Measurements from ENCODE around the gene ASIC2. TPM values are rescaled to one million over a fixed set of nuclear protein-coding genes. Genes with fewer than 3 reads are reported as not detected.
"Not testable (repeated sequence)": the region's sequence is repeated elsewhere in the genome, so short reads cannot be mapped to it uniquely, and the experiment has no call there.

Gene ASIC2
- total RNA-seq, 1 experiment from 2014 or later = 0.74 TPM

DNA sequence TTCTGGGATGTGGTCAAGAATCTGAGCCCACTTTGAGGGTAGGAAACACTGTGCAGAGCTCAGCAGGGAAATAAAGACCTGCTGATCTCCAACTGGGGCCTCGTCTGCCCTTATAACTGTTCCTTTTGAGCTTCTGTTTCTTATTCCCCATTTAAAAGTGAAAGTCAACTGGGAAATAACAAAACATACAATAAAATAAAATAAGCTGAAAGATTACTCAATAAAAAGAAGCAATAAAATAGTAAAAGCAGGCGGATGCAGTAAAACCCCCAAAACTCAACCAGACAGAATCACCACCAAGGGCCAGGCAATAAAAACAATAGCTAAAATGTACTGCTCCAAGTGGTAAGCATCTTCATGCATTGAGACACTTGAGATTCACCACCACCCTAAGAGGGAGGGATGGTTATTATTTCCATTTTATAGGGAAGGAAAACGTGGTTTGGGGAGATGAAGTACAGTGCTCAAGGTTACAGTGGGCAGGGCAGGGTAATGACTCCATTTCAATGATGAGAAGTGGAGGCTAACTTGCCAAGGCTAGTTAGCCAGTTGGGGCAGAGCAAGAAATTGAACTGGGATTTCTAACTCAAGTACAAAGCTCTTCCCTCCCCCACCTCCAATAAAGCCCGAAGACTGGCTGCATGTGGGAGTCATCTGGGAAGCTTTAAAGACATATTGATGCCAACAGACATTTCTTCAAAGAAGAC lies 307.9 kb downstream of the ASIC2 start:
- peak overlapping the region in 1 of 3 experiments; percentile 37; a peak in 1 of 7 replicates for H3K27ac Mint-ChIP-seq
- Histone ChIP-seq H3K9ac (ENCODE audit: extremely low read depth, insufficient read length, low read length) (no peak overlapping the region), H3K9me3 (ENCODE audit: control insufficient read depth, low read depth, low read length) (peaks cover 9% of the 10 kb centered on the region), H3K79me1 (ENCODE audit: insufficient read depth, low read depth, low read length, poor library complexity, severe bottlenecking) (no peaks in the 10 kb centered on the region), H4K5ac (ENCODE audit: insufficient read length, low read depth, low read length) (no peak overlapping the region), H4K20me1 (ENCODE audit: control insufficient read depth, insufficient read depth, insufficient read length) (no peaks in the 10 kb centered on the region), H3K4me2 (ENCODE audit: insufficient read depth, insufficient read length, low read length) (no peak overlapping the region), H2AFZ (ENCODE audit: low read length) (no peak overlapping the region), H3K27ac (ENCODE audit: insufficient read length, low read depth, low read length) (no peak overlapping the region), H3K23ac (ENCODE audit: insufficient read length, low read depth, low read length) (no peak overlapping the region), H3T11ph (ENCODE audit: low read length) (no peak overlapping the region), H2BK20ac (ENCODE audit: low read depth, low read length, poor library complexity, severe bottlenecking) (no peak overlapping the region), H2BK5ac (ENCODE audit: insufficient read length, low read length) (no peak overlapping the region), H3K14ac (ENCODE audit: insufficient read depth, low read length) (no peak overlapping the region), H3K23me2 (ENCODE audit: insufficient read length, low read depth, low read length, poor library complexity, severe bottlenecking) (no peaks in the 10 kb centered on the region), H3K56ac (ENCODE audit: insufficient read length, low read depth, low read length) (no peak overlapping the region), H2BK12ac (ENCODE audit: insufficient read length, low read depth, low read length) (no peak overlapping the region), H4K8ac (replicated peaks; ENCODE audit: insufficient read length, low read depth, low read length) (no peak overlapping the region), H3K4me1 (ENCODE audit: insufficient read depth, low read length) (no peaks in the 10 kb centered on the region), H2AK5ac (ENCODE audit: insufficient read length, low read length) (no peak overlapping the region), H3K79me2 (ENCODE audit: insufficient read depth, low read length) (no peaks in the 10 kb centered on the region), H2BK15ac (ENCODE audit: low read depth, low read length) (no peak overlapping the region), H3K4ac (ENCODE audit: low read depth, low read length) (no peak overlapping the region), H3K27me3 (ENCODE audit: insufficient read depth, low read length) (no peaks in the 10 kb centered on the region), H2BK120ac (ENCODE audit: low read depth, low read length, poor library complexity, severe bottlenecking) (no peak overlapping the region), H3K18ac (ENCODE audit: insufficient read length, low read depth, low read length) (no peak overlapping the region), H4K91ac (ENCODE audit: insufficient read length, low read depth, low read length) (no peak overlapping the region)
- H3K4me1 Mint-ChIP-seq = no peaks in the 10 kb centered on the region
- H3K27me3 Mint-ChIP-seq (ENCODE audit: low read depth) = peaks cover 11% of the 10 kb centered on the region
- WGBS (ENCODE audit: extremely low coverage, insufficient read length, low lambda C conversion rate) = no CpG with 5 or more reads among the region's 4 CpGs
- no peak overlapping the region for H3K4me3 Mint-ChIP-seq
- TF ChIP-seq, protein P1, sequence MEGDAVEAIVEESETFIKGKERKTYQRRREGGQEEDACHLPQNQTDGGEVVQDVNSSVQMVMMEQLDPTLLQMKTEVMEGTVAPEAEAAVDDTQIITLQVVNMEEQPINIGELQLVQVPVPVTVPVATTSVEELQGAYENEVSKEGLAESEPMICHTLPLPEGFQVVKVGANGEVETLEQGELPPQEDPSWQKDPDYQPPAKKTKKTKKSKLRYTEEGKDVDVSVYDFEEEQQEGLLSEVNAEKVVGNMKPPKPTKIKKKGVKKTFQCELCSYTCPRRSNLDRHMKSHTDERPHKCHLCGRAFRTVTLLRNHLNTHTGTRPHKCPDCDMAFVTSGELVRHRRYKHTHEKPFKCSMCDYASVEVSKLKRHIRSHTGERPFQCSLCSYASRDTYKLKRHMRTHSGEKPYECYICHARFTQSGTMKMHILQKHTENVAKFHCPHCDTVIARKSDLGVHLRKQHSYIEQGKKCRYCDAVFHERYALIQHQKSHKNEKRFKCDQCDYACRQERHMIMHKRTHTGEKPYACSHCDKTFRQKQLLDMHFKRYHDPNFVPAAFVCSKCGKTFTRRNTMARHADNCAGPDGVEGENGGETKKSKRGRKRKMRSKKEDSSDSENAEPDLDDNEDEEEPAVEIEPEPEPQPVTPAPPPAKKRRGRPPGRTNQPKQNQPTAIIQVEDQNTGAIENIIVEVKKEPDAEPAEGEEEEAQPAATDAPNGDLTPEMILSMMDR (conservative IDR thresholded peaks at IDR 0.05) = no peak
- no peak for DNase-seq
- peaks cover 44 to 49% of the 10 kb centered on the region in 2 experiments for H3K9me3 Mint-ChIP-seq
- H3K36me3 Mint-ChIP-seq (ENCODE audit: insufficient read depth in 1 of 3, low read depth in 3 of 3) = peaks cover 6 to 17% (median 8%) of the 10 kb centered on the region in 3 experiments; a peak in 5 of 7 replicates

DNA sequence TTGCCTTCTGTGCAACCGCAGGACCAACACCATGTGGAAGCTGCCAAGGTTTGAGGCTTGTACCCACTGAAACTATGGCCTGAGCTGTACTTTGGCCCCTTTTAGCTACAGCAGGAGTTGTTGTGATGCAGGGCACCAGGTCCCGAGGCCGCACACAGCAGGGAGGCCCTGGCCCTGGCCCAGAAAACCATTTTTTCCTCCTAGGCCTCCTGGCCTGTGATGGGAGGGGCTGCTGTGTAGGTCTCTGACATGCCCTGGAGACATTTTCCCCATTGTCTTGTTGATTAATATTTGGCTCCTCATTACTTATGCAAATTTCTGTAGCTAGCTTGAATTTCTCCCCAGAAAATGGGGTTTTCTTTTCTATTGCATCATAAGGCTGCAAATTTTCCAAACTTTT lies 311.5 kb downstream of the ASIC2 start:
- H2BK15ac ChIP-seq (ENCODE audit: low read depth, low read length); H3K9ac ChIP-seq (ENCODE audit: extremely low read depth, insufficient read length, low read length); H4K91ac ChIP-seq (ENCODE audit: insufficient read length, low read depth, low read length); H2AK5ac ChIP-seq (ENCODE audit: insufficient read length, low read length); H3K79me2 ChIP-seq (ENCODE audit: insufficient read depth, low read length); H3K4me3 Mint-ChIP-seq; H2BK5ac ChIP-seq (ENCODE audit: insufficient read length, low read length); DNase-seq; H2BK12ac ChIP-seq (ENCODE audit: insufficient read length, low read depth, low read length); H4K20me1 ChIP-seq (ENCODE audit: control insufficient read depth, insufficient read depth, insufficient read length); H3K14ac ChIP-seq (ENCODE audit: insufficient read depth, low read length); H3T11ph ChIP-seq (ENCODE audit: low read length); H3K27me3 ChIP-seq (ENCODE audit: insufficient read depth, low read length); H4K5ac ChIP-seq (ENCODE audit: insufficient read length, low read depth, low read length); H3K4ac ChIP-seq (ENCODE audit: low read depth, low read length); H2BK20ac ChIP-seq (ENCODE audit: low read depth, low read length, poor library complexity, severe bottlenecking); H3K56ac ChIP-seq (ENCODE audit: insufficient read length, low read depth, low read length); H3K27ac Mint-ChIP-seq; H3K23ac ChIP-seq (ENCODE audit: insufficient read length, low read depth, low read length); H3K9me3 ChIP-seq (ENCODE audit: control insufficient read depth, low read depth, low read length); H3K36me3 Mint-ChIP-seq (ENCODE audit: insufficient read depth in 1 of 3, low read depth in 3 of 3); H3K4me1 Mint-ChIP-seq; H3K23me2 ChIP-seq (ENCODE audit: insufficient read length, low read depth, low read length, poor library complexity, severe bottlenecking); H3K79me1 ChIP-seq (ENCODE audit: insufficient read depth, low read depth, low read length, poor library complexity, severe bottlenecking); H3K4me1 ChIP-seq (ENCODE audit: insufficient read depth, low read length); H3K4me2 ChIP-seq (ENCODE audit: insufficient read depth, insufficient read length, low read length); H4K8ac ChIP-seq (replicated peaks; ENCODE audit: insufficient read length, low read depth, low read length); H3K18ac ChIP-seq (ENCODE audit: insufficient read length, low read depth, low read length); H3K27ac ChIP-seq (ENCODE audit: insufficient read length, low read depth, low read length); H2AFZ ChIP-seq (ENCODE audit: low read length); H3K27me3 Mint-ChIP-seq (ENCODE audit: low read depth); H2BK120ac ChIP-seq (ENCODE audit: low read depth, low read length, poor library complexity, severe bottlenecking): not testable (repeated sequence)
- peaks cover 28 to 30% of the 10 kb centered on the region in 2 experiments for H3K9me3 Mint-ChIP-seq
- no CpG with 5 or more reads among the region's 3 CpGs for WGBS (ENCODE audit: extremely low coverage, insufficient read length, low lambda C conversion rate)

All from H9 (cell line).